SK-N-SH treated with all-trans-retinoic acid at 6 μM for 48 hours (cell line): ENCODE data around the gene RADIL.

Experiments used
- ATAC-seq: fragments of 200-7000 bp; cut with Tn5 transposase; 3 replicates; pipeline ENCODE4 v1.9.1; 2020; ENCODE audit warnings: mild to moderate bottlenecking, moderate library complexity
- BACH2 ChIP-seq: fragments of 250-450 bp; sonication (Bioruptor Pico); IDR thresholded peaks from 2 replicates; pipeline ENCODE4 v1.9.0; 2021; ENCODE audit warnings: mild to moderate bottlenecking, borderline replicate concordance
- ESRRG ChIP-seq: fragments of 250-450 bp; sonication (Bioruptor Pico); IDR thresholded peaks from 2 replicates; pipeline ENCODE4 v1.6.1; 2021; ENCODE audit warnings: mild to moderate bottlenecking
- ISL1 ChIP-seq: fragments of 250-450 bp; sonication (Bioruptor Pico); IDR thresholded peaks from 2 replicates; pipeline ENCODE4 v2.1.2; 2022; ENCODE audit warnings: mild to moderate bottlenecking, moderate library complexity
- OSR1 ChIP-seq: fragments of 250-450 bp; sonication (Bioruptor Pico); IDR thresholded peaks from 2 replicates; pipeline ENCODE4 v1.8.0; 2022; ENCODE audit warnings: moderate library complexity, mild to moderate bottlenecking, inconsistent platforms
- RARB ChIP-seq: fragments of 250-450 bp; sonication (Bioruptor Pico); IDR thresholded peaks from 2 replicates; pipeline ENCODE4 v1.8.0; 2021; ENCODE audit warnings: mild to moderate bottlenecking, moderate library complexity
- SNAI2 ChIP-seq: fragments of 250-450 bp; sonication (Bioruptor Pico); IDR thresholded peaks from 2 replicates; pipeline ENCODE4 v1.5.0; 2020; ENCODE audit warnings: mild to moderate bottlenecking, moderate library complexity
- ZC3H10 ChIP-seq: fragments of 250-450 bp; sonication (Bioruptor Pico); IDR thresholded peaks from 2 replicates; pipeline ENCODE4 v1.5.1; 2021; ENCODE audit warnings: mild to moderate bottlenecking, moderate library complexity
- ZFP30 ChIP-seq: fragments of 450-650 bp; formaldehyde crosslinking; IDR thresholded peaks from 2 replicates; pipeline ENCODE4 v1.5.0; 2022; ENCODE audit warnings: mild to moderate bottlenecking, moderate library complexity
- ZNF565 ChIP-seq: fragments of 450-650 bp; formaldehyde crosslinking; conservative IDR thresholded peaks from 2 replicates; pipeline ENCODE4 v1.5.0; 2020; ENCODE audit warnings: low read depth, mild to moderate bottlenecking, moderate library complexity
- ZNF70 ChIP-seq: fragments of 450-650 bp; formaldehyde crosslinking; IDR thresholded peaks from 2 replicates; pipeline ENCODE4 v1.5.0; 2020; ENCODE audit warnings: mild to moderate bottlenecking, moderate library complexity
- ZNF8 ChIP-seq: fragments of 450-650 bp; formaldehyde crosslinking; IDR thresholded peaks from 2 replicates; pipeline ENCODE4 v1.5.0; 2020; ENCODE audit warnings: mild to moderate bottlenecking, moderate library complexity
- TF ChIP-seq, protein P1 (sequence below): fragments of 250-450 bp; sonication (Bioruptor Pico); IDR thresholded peaks from 2 replicates; pipeline ENCODE4 v1.5.1; 2021; ENCODE audit warnings: mild to moderate bottlenecking, moderate library complexity
- TF ChIP-seq, protein P2 (sequence below): fragments of 250-450 bp; sonication (Bioruptor Pico); IDR thresholded peaks from 2 replicates; pipeline ENCODE4 v1.8.0; 2021; ENCODE audit warnings: low read depth, mild to moderate bottlenecking, moderate library complexity, borderline replicate concordance
- TF ChIP-seq, protein P3 (sequence below): fragments of 250-450 bp; sonication (Bioruptor Pico); IDR thresholded peaks from 2 replicates; pipeline ENCODE4 v1.8.0; 2020; ENCODE audit warnings: mild to moderate bottlenecking, moderate library complexity, borderline replicate concordance
- TF ChIP-seq, protein P4 (sequence below): fragments of 250-450 bp; sonication (Bioruptor Pico); IDR thresholded peaks from 2 replicates; pipeline ENCODE4 v1.5.1; 2020; ENCODE audit warnings: low read depth, mild to moderate bottlenecking, moderate library complexity
- TF ChIP-seq, protein P5 (sequence below): fragments of 250-450 bp; sonication (Bioruptor Pico); IDR thresholded peaks from 2 replicates; pipeline ENCODE4 v1.5.0; 2020; ENCODE audit warnings: mild to moderate bottlenecking, moderate library complexity

The RADIL gene

DNA sequence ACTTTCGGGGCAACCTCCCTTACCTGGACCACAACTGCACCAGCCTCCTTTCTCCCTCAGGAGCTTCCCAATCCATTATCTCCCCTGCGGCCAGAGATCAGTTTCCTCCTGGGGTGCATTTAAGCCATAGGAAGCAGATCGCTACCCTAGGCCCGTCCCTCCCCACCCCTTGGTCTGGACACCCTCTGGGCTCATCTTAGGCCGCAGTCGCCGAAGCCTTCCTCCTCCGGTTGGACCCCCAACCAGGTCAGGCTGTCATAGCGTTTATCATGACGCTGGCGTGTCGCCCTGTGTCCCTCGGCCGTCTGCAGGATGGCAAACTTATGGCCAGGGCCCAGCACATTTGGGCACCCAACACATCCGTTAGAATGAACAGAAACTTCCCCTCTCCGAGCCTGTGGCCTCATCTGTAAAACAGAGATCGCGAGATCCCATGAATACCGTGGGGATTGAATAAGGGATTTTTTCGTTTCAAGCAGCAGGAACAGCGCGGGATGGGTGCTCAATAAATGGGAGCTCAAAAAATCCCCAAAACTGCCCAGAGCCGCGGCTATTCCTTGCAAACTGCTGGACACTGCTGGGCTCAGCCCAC, 108.8 kb downstream of the RADIL start:
- peak; percentile 77 for ATAC-seq
- no peak for TF ChIP-seq OSR1 (CRISPR knock-in tag)
- no peak for TF ChIP-seq ZC3H10 (CRISPR knock-in tag)
- TF ChIP-seq, protein P1, sequence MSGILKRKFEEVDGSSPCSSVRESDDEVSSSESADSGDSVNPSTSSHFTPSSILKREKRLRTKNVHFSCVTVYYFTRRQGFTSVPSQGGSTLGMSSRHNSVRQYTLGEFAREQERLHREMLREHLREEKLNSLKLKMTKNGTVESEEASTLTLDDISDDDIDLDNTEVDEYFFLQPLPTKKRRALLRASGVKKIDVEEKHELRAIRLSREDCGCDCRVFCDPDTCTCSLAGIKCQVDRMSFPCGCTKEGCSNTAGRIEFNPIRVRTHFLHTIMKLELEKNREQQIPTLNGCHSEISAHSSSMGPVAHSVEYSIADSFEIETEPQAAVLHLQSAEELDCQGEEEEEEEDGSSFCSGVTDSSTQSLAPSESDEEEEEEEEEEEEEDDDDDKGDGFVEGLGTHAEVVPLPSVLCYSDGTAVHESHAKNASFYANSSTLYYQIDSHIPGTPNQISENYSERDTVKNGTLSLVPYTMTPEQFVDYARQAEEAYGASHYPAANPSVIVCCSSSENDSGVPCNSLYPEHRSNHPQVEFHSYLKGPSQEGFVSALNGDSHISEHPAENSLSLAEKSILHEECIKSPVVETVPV (CRISPR knock-in tag) = no peak
- TF ChIP-seq, protein P2, sequence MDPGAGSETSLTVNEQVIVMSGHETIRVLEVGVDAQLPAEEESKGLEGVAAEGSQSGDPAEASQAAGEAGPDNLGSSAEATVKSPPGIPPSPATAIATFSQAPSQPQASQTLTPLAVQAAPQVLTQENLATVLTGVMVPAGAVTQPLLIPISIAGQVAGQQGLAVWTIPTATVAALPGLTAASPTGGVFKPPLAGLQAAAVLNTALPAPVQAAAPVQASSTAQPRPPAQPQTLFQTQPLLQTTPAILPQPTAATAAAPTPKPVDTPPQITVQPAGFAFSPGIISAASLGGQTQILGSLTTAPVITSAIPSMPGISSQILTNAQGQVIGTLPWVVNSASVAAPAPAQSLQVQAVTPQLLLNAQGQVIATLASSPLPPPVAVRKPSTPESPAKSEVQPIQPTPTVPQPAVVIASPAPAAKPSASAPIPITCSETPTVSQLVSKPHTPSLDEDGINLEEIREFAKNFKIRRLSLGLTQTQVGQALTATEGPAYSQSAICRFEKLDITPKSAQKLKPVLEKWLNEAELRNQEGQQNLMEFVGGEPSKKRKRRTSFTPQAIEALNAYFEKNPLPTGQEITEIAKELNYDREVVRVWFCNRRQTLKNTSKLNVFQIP (CRISPR knock-in tag) = no peak
- TF ChIP-seq ISL1 (CRISPR knock-in tag) = no peak
- no peak for TF ChIP-seq ZNF565 (CRISPR knock-in tag)
- no peak for TF ChIP-seq RARB (CRISPR knock-in tag)
- TF ChIP-seq, protein P3, sequence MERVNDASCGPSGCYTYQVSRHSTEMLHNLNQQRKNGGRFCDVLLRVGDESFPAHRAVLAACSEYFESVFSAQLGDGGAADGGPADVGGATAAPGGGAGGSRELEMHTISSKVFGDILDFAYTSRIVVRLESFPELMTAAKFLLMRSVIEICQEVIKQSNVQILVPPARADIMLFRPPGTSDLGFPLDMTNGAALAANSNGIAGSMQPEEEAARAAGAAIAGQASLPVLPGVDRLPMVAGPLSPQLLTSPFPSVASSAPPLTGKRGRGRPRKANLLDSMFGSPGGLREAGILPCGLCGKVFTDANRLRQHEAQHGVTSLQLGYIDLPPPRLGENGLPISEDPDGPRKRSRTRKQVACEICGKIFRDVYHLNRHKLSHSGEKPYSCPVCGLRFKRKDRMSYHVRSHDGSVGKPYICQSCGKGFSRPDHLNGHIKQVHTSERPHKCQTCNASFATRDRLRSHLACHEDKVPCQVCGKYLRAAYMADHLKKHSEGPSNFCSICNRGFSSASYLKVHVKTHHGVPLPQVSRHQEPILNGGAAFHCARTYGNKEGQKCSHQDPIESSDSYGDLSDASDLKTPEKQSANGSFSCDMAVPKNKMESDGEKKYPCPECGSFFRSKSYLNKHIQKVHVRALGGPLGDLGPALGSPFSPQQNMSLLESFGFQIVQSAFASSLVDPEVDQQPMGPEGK (CRISPR knock-in tag) = no peak
- no peak for TF ChIP-seq ZNF8 (CRISPR knock-in tag)

DNA sequence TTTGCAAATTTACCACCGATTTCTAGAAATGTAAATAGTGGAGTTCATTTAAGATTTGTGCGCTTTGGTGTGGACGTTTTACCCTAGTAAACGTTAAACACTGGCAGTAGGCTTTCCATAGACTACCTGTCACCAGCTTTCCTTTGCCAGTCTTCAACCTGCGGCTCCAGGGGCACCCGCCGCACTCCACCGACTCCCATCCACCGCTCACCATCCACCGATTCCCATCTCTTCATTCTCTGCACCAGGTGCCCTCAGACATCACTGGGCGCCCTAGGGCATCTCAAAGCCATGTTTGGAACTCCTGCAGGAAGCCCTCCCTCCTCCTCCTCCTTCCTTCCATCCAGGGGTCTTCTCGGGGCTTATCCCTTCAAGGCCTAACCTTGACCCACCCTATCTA, 109.5 kb downstream of the RADIL start:
- no peak for TF ChIP-seq ZFP30 (CRISPR knock-in tag)
- no peak for TF ChIP-seq ZC3H10 (CRISPR knock-in tag)
- no peak for TF ChIP-seq ZNF565 (CRISPR knock-in tag)
- TF ChIP-seq, protein P4, sequence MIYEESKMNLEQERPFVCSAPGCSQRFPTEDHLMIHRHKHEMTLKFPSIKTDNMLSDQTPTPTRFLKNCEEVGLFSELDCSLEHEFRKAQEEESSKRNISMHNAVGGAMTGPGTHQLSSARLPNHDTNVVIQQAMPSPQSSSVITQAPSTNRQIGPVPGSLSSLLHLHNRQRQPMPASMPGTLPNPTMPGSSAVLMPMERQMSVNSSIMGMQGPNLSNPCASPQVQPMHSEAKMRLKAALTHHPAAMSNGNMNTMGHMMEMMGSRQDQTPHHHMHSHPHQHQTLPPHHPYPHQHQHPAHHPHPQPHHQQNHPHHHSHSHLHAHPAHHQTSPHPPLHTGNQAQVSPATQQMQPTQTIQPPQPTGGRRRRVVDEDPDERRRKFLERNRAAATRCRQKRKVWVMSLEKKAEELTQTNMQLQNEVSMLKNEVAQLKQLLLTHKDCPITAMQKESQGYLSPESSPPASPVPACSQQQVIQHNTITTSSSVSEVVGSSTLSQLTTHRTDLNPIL (CRISPR knock-in tag) = no peak
- TF ChIP-seq, protein P3 (CRISPR knock-in tag) = no peak
- TF ChIP-seq, protein P5, sequence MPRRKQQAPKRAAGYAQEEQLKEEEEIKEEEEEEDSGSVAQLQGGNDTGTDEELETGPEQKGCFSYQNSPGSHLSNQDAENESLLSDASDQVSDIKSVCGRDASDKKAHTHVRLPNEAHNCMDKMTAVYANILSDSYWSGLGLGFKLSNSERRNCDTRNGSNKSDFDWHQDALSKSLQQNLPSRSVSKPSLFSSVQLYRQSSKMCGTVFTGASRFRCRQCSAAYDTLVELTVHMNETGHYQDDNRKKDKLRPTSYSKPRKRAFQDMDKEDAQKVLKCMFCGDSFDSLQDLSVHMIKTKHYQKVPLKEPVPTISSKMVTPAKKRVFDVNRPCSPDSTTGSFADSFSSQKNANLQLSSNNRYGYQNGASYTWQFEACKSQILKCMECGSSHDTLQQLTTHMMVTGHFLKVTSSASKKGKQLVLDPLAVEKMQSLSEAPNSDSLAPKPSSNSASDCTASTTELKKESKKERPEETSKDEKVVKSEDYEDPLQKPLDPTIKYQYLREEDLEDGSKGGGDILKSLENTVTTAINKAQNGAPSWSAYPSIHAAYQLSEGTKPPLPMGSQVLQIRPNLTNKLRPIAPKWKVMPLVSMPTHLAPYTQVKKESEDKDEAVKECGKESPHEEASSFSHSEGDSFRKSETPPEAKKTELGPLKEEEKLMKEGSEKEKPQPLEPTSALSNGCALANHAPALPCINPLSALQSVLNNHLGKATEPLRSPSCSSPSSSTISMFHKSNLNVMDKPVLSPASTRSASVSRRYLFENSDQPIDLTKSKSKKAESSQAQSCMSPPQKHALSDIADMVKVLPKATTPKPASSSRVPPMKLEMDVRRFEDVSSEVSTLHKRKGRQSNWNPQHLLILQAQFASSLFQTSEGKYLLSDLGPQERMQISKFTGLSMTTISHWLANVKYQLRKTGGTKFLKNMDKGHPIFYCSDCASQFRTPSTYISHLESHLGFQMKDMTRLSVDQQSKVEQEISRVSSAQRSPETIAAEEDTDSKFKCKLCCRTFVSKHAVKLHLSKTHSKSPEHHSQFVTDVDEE = no peak
- no peak for TF ChIP-seq SNAI2
- no peak for TF ChIP-seq ZNF70
- no peak for TF ChIP-seq ESRRG (CRISPR knock-in tag)
- TF ChIP-seq BACH2 (CRISPR knock-in tag) = no peak
- no peak for TF ChIP-seq OSR1 (CRISPR knock-in tag)
- TF ChIP-seq ZNF8 (CRISPR knock-in tag) = no peak
- TF ChIP-seq, protein P1 (CRISPR knock-in tag) = no peak
- TF ChIP-seq, protein P2 (CRISPR knock-in tag) = no peak
- no peak for ATAC-seq
